K562 (cell line): ENCODE measurements around the gene GABPB2. TPM values are rescaled to one million over a fixed set of nuclear protein-coding genes. Genes with fewer than 3 reads are reported as not detected.

Source experiments
- CSDE1 ChIP-seq, 2 experiments: fragments of 450-650 bp; IDR thresholded peaks; 2 replicates each; pipeline ENCODE4 v1.6.1; 2016; ENCODE audit warnings: mild to moderate bottlenecking in 1 of 2
- E2F6 ChIP-seq, 2 experiments: IDR thresholded peaks; 2 replicates each; pipeline ENCODE4 v1.6.1; 2011; ENCODE audit warnings: borderline replicate concordance in 1 of 2, control low read depth in 1 of 2, low read depth in 1 of 2, low read length in 1 of 2, mild to moderate bottlenecking in 1 of 2, mixed read lengths in 1 of 2, moderate library complexity in 1 of 2; ENCODE audit not compliant: insufficient read depth in 1 of 2, insufficient read length in 1 of 2, poor library complexity in 1 of 2, severe bottlenecking in 1 of 2; ENCODE audit errors: extremely low read depth in 1 of 2
- FOXK1 ChIP-seq: sonication (generic); formaldehyde crosslinking; IDR thresholded peaks from 2 replicates; pipeline ENCODE4 v1.8.0; 2022; ENCODE audit warnings: missing genetic modification reagents, mild to moderate bottlenecking, borderline replicate concordance
- FOXP1 ChIP-seq: sonication (generic); formaldehyde crosslinking; IDR thresholded peaks from 2 replicates; pipeline ENCODE4 v1.8.0; 2022; ENCODE audit warnings: mild to moderate bottlenecking, missing genetic modification reagents
- HCFC1 ChIP-seq: IDR thresholded peaks from 2 replicates; pipeline ENCODE4 v1.6.1; 2012; ENCODE audit warnings: low read depth, low read length, improper control_type of control experiment
- NR3C1 ChIP-seq: sonication (generic); formaldehyde crosslinking; IDR thresholded peaks from 2 replicates; pipeline ENCODE4 v1.8.1; 2022; ENCODE audit warnings: missing genetic modification reagents
- SAP30 ChIP-seq: fragments of 200-600 bp; sonication (generic); IDR thresholded peaks from 2 replicates; pipeline ENCODE4 v1.6.1; 2012; ENCODE audit warnings: borderline replicate concordance, low read depth, mild to moderate bottlenecking, moderate library complexity, low read length, control low read depth, inconsistent platforms; ENCODE audit not compliant: insufficient read depth, poor library complexity, severe bottlenecking
- SIRT6 ChIP-seq: IDR thresholded peaks from one replicate; pipeline ENCODE4 v1.6.1; 2012; ENCODE audit warnings: low read depth, mild to moderate bottlenecking, control low read depth, inconsistent platforms, low read length, moderate library complexity
- ZBTB49 ChIP-seq: sonication (generic); formaldehyde crosslinking; IDR thresholded peaks from 2 replicates; pipeline ENCODE4 v1.8.0; 2022; ENCODE audit warnings: missing genetic modification reagents, mild to moderate bottlenecking, borderline replicate concordance
- ZFX ChIP-seq: sonication (generic); formaldehyde crosslinking; IDR thresholded peaks from 2 replicates; pipeline ENCODE4 v1.8.0; 2022; ENCODE audit warnings: mild to moderate bottlenecking, missing genetic modification reagents, moderate library complexity
- ZNF407 ChIP-seq: fragments of 450-650 bp; IDR thresholded peaks from 2 replicates; pipeline ENCODE4 v1.6.1; 2016; ENCODE audit warnings: low read depth
- polyA plus RNA-seq, 8 experiments: library from polyadenylated mRNA; depleted of rRNA in 4 of 8; stranded (reverse) in 5 of 8; unstranded in 3 of 8; fragments of >200 nt; fragmentation: Nextera tagmentation in 2 of 8; fragmentation: Illumina TruSeq in 1 of 8; extraction: Ambion mirVana in 2 of 8; extraction: Trizol in 1 of 8; gene quantifications; 2 replicates each; pipeline versions ENCODE4 v1.2.1 to v1.2.3, GENCODE V29; 2011 to 2014; ENCODE audit warnings: inconsistent platforms in 1 of 8, missing spikeins in 1 of 8
- total RNA-seq, 7 experiments: library from RNA; depleted of rRNA in 6 of 7; stranded (reverse); fragments of >200 nt in 6 of 7; fragmentation: Illumina TruSeq in 2 of 7; extraction: Trizol in 2 of 7; gene quantifications; 2 replicates each; pipeline versions ENCODE4 v1.2.1 to v1.2.3, GENCODE V29; 2011 to 2021; ENCODE audit warnings: low replicate concordance in 1 of 7

GABPB2 gene
- total and polyA plus RNA-seq, 9 of the 15 experiments (the other 6 are each of a cell fraction or from before 2014, with no cell fraction given): 2.2 to 13.3 (median 6.1) TPM

- TF ChIP-seq NR3C1 (CRISPR knock-in tag): 0 out of 2 replicates have a peak, but pooled peaks have one; percentile 34
- peak; percentile 27; the same call in 1 of the 2 replicates for TF ChIP-seq FOXP1 (CRISPR knock-in tag)
- TF ChIP-seq SAP30: peak; percentile 57
- TF ChIP-seq ZFX (CRISPR knock-in tag): peak; percentile 62
- no peak for TF ChIP-seq CSDE1 (IDR thresholded peaks at IDR 0.05)
- TF ChIP-seq ZBTB49: no peak
- TF ChIP-seq E2F6 (IDR thresholded peaks at IDR 0.05; ENCODE audit: borderline replicate concordance in 1 of 2, extremely low read depth in 1 of 2, insufficient read depth in 1 of 2, insufficient read length in 1 of 2, low read depth in 1 of 2, low read length in 1 of 2, poor library complexity in 1 of 2, severe bottlenecking in 1 of 2): peak; percentile 47 to 62
- no peak for TF ChIP-seq SIRT6
- TF ChIP-seq ZNF407: no peak
- TF ChIP-seq FOXK1 (CRISPR knock-in tag): 0 out of 2 replicates have a peak, but pooled peaks have one; percentile 9
- TF ChIP-seq HCFC1: no peak
Measured at GRCh38 chr1:151047925-151048644, 22.5 kb upstream of the GABPB2 start (continued).
